Skeletal muscle tissue (tissue), 4 donors: ENCODE data around the gene ABO. TPM values are rescaled to one million over a fixed set of nuclear protein-coding genes. Genes with fewer than 3 reads are reported as not detected.
"Not testable (repeated sequence)": the region's sequence is repeated elsewhere in the genome, so short reads cannot be mapped to it uniquely, and the experiment has no call there.

Experiments used
- H3K27ac ChIP-seq: one replicate; pipeline ENCODE4 v1.7.0; 2013; ENCODE audit warnings: mild to moderate bottlenecking, low read depth, low read length, inconsistent platforms
- H3K27me3 ChIP-seq, 3 donors: one replicate each; pipeline ENCODE4 v1.7.0; 2013; ENCODE audit warnings: low read length in 3 of 3; ENCODE audit not compliant: control insufficient read depth in 3 of 3, insufficient read depth in 3 of 3
- H3K36me3 ChIP-seq, 3 donors: one replicate each; pipeline ENCODE4 v1.7.0; 2013; ENCODE audit warnings: low read length in 3 of 3; ENCODE audit not compliant: control insufficient read depth in 3 of 3, insufficient read depth in 3 of 3
- H3K4me1 ChIP-seq, 3 donors: one replicate each; pipeline ENCODE4 v1.7.0; 2013; ENCODE audit warnings: low read length in 3 of 3, mild to moderate bottlenecking in 3 of 3; ENCODE audit not compliant: control insufficient read depth in 3 of 3, insufficient read depth in 3 of 3
- H3K4me3 ChIP-seq, 3 donors: one replicate each; pipeline ENCODE4 v1.7.0; 2013; ENCODE audit warnings: low read length in 3 of 3
- H3K9ac ChIP-seq, 3 donors: one replicate each; pipeline ENCODE4 v1.7.0; 2013; ENCODE audit warnings: low read length in 3 of 3, mild to moderate bottlenecking in 3 of 3, moderate library complexity in 2 of 3, low read depth in 1 of 3
- H3K9me3 ChIP-seq, 3 donors: one replicate each; pipeline ENCODE4 v1.7.0; 2013; ENCODE audit warnings: low read length in 3 of 3; ENCODE audit not compliant: control insufficient read depth in 3 of 3
- total RNA-seq: library from RNA; depleted of rRNA; stranded (reverse); fragments of >200 nt; gene quantifications from one replicate; pipeline ENCODE4 v1.2.3, GENCODE V29; 2014
- donor health status: Osteomylitis.

Gene ABO
- total RNA-seq, 1 donor from 2014 or later, result under 0.01 TPM

DNA sequence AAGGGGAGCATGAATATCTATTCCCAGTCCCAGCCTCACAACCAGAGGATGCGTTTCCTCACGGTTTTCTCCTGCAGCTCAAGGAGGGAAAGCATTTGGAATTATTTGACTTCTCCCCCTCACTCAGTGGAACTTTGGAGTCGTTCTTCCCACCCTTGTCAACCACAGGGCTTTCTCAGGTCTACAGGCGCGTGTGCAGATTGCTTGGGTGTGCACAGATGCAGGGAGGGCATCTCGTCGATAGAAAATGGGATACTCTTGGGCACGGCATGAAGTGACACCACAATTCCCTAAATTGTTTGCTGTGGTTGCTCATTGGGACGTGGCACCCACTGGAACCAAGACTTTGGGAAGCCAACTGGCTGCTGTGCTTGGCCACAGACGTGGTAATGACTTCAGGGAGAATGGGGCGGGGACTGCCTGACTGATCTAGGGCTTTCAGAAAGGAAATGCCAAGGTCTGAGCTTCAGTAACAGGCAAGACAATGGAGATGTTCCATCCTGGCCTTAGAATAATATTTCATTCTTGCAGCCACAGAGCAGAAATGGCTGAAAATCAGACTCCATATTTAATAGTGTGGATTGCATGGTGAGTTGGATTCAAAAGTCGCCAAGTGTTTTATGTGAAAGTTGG lies 53.7 kb downstream of the ABO start:
- Histone ChIP-seq H3K36me3 (no peaks in the 10 kb centered on the region), H3K9ac (no peak overlapping the region), H3K9me3 (no peaks in the 10 kb centered on the region), H3K27ac (no peak overlapping the region), H3K4me3 (no peak overlapping the region), H3K4me1 (peaks cover 0 to 2% (median 0%) of the 10 kb centered on the region in 3 donors), H3K27me3 (peaks cover 8 to 32% (median 25%) of the 10 kb centered on the region in 3 donors)

DNA sequence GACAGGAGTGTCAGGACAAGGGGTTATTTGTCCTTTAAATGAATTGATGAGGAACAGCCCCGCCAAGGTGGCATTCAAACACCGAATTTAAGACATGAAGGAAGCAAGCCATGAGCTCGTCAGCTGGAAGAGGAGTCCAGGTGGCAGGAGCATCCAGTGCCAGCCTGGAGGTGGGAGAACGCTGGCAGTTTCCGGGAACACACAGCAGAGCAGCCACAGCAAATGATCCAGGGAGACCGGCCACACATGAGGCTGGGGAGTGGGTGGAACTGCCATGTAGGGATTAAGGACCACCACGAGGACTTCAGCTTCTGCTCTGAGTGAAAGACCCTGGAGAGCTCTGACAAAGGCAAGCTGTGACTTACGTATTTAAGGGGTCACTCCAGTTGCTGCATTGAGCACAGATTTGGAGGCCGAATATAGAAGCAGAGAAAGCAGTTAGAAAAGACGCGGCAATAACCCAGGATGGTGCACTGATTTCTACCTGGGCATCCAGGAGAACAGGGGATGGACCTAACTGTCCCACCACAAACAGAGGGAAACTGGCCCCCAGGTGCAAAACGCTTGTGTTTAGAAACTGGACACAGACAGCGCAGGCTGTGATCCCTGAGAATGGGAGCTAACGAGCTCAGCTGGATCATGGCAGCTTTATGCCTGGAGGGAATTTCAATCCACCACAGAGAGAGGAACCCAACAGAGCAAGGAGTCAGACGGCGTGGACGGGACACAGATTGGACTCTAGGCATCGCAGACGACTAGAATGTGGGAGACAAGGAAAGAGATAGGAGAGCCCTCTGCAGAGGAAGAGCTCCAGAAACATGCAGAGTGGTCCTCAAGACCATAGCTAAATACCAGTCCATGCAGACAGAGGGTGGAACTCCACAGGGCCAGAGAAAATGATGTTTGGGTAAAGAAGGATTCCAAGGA lies 56.7 kb downstream of the ABO start:
- H3K4me1 ChIP-seq, H3K27ac ChIP-seq, H3K9me3 ChIP-seq, H3K36me3 ChIP-seq, H3K9ac ChIP-seq, H3K4me3 ChIP-seq: not testable (repeated sequence)
- peaks cover 5 to 17% (median 15%) of the 10 kb centered on the region in 3 donors for H3K27me3 ChIP-seq

DNA sequence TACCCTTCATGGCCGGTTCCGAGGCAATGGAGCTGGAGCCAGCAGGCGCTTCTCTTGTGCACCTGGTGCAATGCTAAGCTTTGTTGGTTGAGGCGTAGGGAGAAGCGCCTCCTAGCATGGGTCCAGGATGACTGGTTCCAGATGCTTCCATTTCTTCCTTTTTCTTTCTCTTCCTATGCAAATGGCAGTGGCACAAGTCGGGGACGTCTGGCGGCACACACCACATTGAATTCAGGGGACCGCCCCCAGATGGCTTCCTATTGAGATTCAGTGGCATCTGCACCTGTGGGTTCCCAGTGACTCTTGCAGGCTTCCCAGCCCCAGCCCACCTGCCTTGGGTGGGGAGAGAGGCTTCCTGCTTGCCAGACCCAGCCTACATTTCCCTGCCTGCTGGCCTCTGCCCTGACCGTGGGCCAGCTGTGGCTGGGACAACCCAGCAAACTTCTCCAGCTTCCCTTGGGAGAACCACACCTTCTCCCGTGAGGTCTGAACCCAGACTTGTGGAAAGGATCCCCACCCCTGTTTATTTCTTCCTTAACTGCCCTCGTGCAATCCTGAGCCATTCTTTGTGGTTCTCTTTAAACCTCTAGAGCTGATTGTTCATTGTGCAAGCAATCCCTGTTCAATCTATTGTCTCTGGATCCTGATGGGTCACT lies 57.5 kb downstream of the ABO start:
- H3K9ac ChIP-seq, H3K4me3 ChIP-seq, H3K4me1 ChIP-seq, H3K9me3 ChIP-seq, H3K36me3 ChIP-seq, H3K27ac ChIP-seq: not testable (repeated sequence)
- peaks cover 0 to 17% (median 14%) of the 10 kb centered on the region in 3 donors for H3K27me3 ChIP-seq

DNA sequence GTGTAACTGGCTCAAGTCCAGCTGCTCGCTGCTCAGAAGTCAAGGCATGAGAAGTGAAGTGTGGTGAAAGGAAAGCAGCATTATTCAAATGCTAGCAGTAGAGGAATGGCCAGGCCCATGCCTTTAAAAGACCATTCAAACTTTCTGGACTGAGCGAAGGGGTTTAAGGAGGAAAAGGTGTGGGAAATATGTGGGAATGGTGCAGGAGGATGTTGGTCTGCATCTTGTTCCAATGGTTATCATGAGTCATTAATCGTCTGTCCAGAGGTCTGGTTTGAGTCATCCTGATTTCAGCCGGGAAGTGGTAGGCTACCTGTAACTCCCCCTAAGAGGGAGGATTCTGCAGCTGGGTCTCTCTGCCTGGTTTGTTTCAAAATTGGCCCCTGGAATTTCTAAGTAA lies 60.7 kb downstream of the ABO start:
- not testable (repeated sequence) for H3K4me3 ChIP-seq

DNA sequence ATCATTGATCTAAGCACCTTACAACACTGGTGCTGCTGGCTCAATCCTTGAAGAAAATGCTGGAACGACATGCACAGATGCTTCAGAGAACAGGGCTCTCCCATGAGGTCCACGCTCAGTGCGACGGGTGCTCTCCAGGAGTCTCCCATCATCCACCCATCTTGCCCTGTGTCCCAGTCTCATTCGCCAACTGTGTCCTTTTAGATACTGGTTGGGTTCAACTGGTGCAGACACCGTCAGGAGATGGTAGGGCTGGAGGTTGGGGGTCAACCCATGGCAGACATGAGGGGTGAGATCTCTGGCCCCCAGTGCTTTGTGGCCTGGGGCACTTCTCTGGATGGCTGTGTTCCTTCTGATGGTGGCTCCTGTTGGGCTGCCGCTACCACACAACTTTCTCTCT lies 64.4 kb downstream of the ABO start:
- Histone ChIP-seq H3K4me3 (no peak overlapping the region), H3K4me1 (no peaks in the 10 kb centered on the region), H3K27ac (no peak overlapping the region), H3K36me3 (no peaks in the 10 kb centered on the region), H3K9me3 (peaks cover 0 to 4% (median 0%) of the 10 kb centered on the region in 3 donors), H3K27me3 (peaks cover 16 to 28% (median 17%) of the 10 kb centered on the region in 3 donors), H3K9ac (no peak overlapping the region)

More for the DNA sequence above, 60.7 kb downstream of the ABO start:
- H3K9me3 ChIP-seq, H3K36me3 ChIP-seq, H3K9ac ChIP-seq, H3K27ac ChIP-seq, H3K4me1 ChIP-seq: not testable (repeated sequence)
- peaks cover 9 to 31% (median 28%) of the 10 kb centered on the region in 3 donors for H3K27me3 ChIP-seq

DNA sequence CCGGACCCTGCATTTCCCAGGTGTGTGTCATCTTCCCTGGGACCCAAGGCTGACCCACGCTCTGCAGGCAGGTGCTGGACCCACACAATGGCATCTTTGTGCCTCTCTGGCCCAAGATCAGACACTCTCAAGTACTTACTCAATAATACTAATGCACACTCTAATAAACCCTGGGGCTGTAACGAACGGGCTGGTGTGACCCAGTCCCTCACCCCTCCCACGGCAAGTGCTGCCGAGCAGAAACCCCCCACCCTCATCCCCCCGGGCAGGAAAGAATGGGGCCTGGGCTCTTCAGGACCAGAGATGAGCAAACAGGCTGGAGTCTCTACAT lies 64.8 kb downstream of the ABO start:
- Histone ChIP-seq H3K27me3 (peaks cover 14 to 28% (median 16%) of the 10 kb centered on the region in 3 donors), H3K4me3 (no peak overlapping the region), H3K9ac (no peak overlapping the region), H3K4me1 (no peaks in the 10 kb centered on the region), H3K27ac (no peak overlapping the region), H3K9me3 (peaks cover 0 to 4% (median 0%) of the 10 kb centered on the region in 3 donors), H3K36me3 (no peaks in the 10 kb centered on the region)

DNA sequence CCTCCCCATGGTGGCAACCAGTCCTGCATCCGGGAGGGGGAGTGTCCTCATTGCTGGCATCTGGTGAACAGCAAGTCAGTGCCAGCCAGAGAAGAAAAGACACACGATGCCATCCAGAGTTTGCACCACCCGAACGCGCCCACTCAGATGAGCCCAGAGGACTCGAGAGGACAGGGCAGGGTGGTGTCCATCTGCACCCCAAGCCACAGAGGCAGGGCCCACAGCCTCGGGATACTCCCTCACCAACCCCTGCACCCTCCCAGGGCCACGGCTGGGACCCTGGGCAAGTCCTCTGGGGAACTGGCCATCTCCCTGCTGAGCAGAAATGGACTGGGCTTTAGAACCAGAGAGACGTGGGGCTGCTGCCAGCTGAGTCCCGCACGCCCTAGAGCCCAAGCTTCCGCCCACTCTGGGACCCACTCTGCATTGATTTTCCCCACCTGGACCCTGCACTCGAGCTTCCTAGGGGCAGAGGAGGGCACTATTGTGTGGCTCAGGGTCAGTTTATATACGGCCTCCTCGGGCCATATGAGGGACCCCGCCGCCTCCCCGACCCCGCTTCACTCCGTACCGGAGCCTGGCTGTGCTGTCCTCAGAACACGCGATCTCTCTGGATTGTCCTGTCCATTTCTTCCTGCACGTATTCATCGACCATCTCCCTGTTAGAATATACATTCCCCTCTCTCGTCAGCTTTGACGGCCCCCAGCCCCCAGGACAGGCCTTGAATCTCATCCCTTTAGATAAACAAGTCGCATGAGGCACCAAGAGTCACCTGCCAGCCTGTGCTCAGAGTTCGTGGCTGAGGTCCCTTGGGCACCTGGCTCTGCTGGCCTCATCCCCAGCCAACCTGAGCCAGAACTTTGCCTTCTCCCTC lies 65.4 kb downstream of the ABO start:
- not testable (repeated sequence) for H3K9me3 ChIP-seq, H3K9ac ChIP-seq, H3K27ac ChIP-seq, H3K4me3 ChIP-seq, H3K4me1 ChIP-seq, H3K36me3 ChIP-seq
- peaks cover 14 to 32% (median 18%) of the 10 kb centered on the region in 3 donors for H3K27me3 ChIP-seq

DNA sequence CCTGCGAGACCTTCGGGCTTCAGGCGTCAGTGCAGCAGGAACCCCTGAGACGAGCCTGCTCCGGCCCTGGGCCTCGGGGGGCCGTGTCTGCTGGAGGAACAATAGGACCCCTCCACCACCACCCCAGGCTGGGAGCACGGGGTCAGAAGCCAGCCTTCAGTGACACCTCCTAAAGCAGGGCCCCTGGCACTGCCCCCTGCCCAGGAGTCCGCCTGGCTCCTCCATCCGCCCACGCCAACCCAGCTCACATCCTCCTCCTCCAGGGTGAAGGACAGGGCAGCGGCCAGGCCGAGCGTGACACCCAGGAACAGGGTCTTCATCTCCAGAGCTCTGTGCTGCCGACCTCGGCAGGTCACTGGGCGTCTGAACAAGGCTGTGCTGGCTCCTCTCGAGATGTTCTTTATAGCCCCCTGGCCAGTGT lies 66.1 kb downstream of the ABO start, which contains the start of gene OBP2B:
OBP2B (minus strand) TSS at position 371 of the 421 bp plus-strand sequence; CDS start at position 320, 51 bp downstream.
- H3K27me3 ChIP-seq, result peaks cover 17 to 34% (median 22%) of the 10 kb centered on the region in 3 donors
- H3K9me3 ChIP-seq, H3K27ac ChIP-seq, H3K9ac ChIP-seq, H3K4me3 ChIP-seq, H3K36me3 ChIP-seq, H3K4me1 ChIP-seq: not testable (repeated sequence)

DNA sequence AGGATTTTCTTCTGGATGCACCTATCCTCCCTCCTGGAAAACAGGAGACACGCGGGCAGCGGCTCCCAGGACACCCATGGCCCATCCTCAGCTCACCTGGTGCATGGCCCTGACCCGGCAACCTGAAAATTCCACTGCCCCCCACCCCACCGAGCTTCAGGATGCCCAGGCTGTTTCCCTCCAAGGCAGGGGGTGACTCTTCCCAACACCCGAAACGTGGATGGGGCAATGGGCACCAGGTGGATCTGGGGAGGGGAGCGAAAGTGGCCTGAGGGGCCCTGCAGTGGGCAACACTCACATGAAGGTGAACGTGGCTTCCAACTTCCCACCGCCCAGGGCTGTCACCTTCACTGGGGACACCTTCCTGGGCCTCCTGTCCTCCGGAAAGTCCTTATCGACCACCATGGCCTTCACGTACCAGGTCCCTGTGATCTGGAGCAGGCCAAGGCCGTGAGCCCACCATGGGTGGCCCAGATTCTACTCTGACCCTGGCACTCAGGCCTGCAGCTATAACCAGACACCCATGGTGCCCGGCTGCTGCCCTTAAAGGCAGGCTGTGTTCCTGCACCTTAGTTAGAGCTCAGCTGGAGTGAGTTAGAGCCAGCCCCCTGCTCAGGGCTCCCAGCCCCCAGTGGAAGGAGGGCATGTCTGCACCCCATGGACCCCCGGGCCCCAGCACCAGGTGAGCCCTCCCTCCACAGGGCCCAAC lies 66.7 kb downstream of the ABO start:
- H3K27ac ChIP-seq, H3K4me1 ChIP-seq, H3K9ac ChIP-seq, H3K36me3 ChIP-seq, H3K9me3 ChIP-seq, H3K4me3 ChIP-seq: not testable (repeated sequence)
- peaks cover 17 to 40% (median 22%) of the 10 kb centered on the region in 3 donors for H3K27me3 ChIP-seq
